ENCODE measurements around the gene FAM227B. TPM values are rescaled to one million over a fixed set of nuclear protein-coding genes. Genes with fewer than 3 reads are reported as not detected.

FAM227B gene
- total RNA-seq, 6 experiments from 2014 or later, result 4.3 to 7.5 (median 5.7) TPM

DNA sequence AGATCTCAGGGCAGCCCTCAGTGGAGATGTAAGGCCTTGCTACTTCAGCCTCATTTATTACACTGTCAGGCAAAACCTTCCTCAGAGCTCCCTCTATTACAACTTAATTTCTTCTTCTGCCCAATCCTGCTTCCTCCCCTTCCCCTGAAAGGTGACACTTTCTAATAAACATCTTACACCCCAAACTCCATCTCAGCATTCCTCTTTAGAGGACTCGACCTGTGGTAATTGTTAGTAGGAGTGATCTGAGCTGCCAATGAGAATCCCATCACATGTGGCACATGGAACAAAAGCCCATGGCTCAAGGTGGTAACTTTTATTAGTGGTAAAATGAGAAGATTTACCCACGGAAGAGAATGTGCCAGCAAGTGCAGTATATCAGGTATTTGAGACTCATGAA is 30.1 kb upstream of the FAM227B start:
- no peak overlapping the region for H3K4me3 Mint-ChIP-seq
- H3K36me3 Mint-ChIP-seq (ENCODE audit: low read depth), result peaks cover 66% of the 10 kb centered on the region
- peaks cover 30% of the 10 kb centered on the region for H3K4me1 Mint-ChIP-seq (ENCODE audit: low read depth)
- no peak for DNase-seq
- H3K27ac Mint-ChIP-seq, result no peak overlapping the region
- no peak for TF ChIP-seq CTCF (IDR thresholded peaks at IDR 0.05)
- H3K27me3 Mint-ChIP-seq (ENCODE audit: insufficient read depth), result peaks cover 1% of the 10 kb centered on the region; the same call in 1 of the 2 replicates
- H3K9me3 Mint-ChIP-seq, result peaks cover 28% of the 10 kb centered on the region

DNA sequence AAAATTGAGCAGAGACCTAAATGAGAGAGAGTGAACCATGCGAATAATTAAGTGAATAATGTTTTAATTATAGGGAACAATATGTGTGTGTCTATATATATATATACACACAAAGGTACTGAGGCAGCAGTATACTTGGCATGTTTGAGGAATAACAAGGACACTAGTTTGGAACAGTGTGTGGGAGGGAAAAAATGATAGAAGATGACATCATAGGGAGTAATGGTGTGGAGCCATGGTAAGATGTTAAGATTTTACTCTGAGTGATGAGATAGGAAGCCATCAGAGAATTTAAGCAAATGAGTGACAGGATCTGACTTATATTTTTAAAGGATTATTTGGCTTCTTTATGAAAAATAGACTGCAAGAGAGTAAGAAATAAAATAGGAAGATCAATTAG is 29.4 kb upstream of the FAM227B start:
- TF ChIP-seq CTCF (IDR thresholded peaks at IDR 0.05), result no peak
- peaks cover 67% of the 10 kb centered on the region for H3K36me3 Mint-ChIP-seq (ENCODE audit: low read depth)
- peaks cover 1% of the 10 kb centered on the region; the same call in 1 of the 2 replicates for H3K27me3 Mint-ChIP-seq (ENCODE audit: insufficient read depth)
- H3K9me3 Mint-ChIP-seq, result peaks cover 28% of the 10 kb centered on the region
- H3K27ac Mint-ChIP-seq, result no peak overlapping the region
- H3K4me3 Mint-ChIP-seq, result no peak overlapping the region
- no peak for DNase-seq
- H3K4me1 Mint-ChIP-seq (ENCODE audit: low read depth), result peaks cover 37% of the 10 kb centered on the region

DNA sequence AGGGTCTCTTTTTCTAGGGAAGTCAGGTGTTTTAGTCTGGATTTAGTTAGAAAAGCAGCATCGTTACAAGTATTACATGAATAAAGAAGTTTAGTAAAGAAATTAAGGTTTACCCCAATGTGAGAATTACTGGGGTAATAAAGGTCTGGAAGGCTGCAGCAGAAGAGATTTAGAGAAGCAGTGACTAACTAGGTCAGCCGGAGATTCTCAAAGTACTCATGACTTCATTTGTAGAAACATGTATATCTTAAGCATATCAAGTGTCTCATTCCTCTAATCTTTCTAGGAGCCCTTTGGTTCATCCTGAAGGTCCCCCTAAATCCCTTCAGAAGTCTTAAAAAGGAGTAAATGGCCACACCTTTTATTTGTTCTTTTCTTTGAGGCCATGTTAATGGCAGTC is 26.3 kb upstream of the FAM227B start:
- Mint-ChIP-seq H3K4me1 (ENCODE audit: low read depth) (peaks cover 63% of the 10 kb centered on the region), H3K9me3 (peaks cover 9% of the 10 kb centered on the region; the same call in 1 of the 2 replicates), H3K27ac (no peak overlapping the region), H3K4me3 (no peak overlapping the region), H3K27me3 (ENCODE audit: insufficient read depth) (peaks cover 1% of the 10 kb centered on the region; the same call in 1 of the 2 replicates), H3K36me3 (ENCODE audit: low read depth) (peaks cover 62% of the 10 kb centered on the region)
- DNase-seq, result no peak
- no peak for TF ChIP-seq CTCF (IDR thresholded peaks at IDR 0.05)

GRCh38 chr15:49645941-49646340 is 25.3 kb upstream of the FAM227B start:
- Mint-ChIP-seq H3K27me3 (ENCODE audit: insufficient read depth) (peaks cover 1% of the 10 kb centered on the region; the same call in 1 of the 2 replicates), H3K9me3 (peaks cover 4% of the 10 kb centered on the region; the same call in 1 of the 2 replicates), H3K27ac (peak overlapping the region; percentile 72), H3K4me1 (ENCODE audit: low read depth) (peaks cover 68% of the 10 kb centered on the region), H3K4me3 (peak overlapping the region; percentile 29), H3K36me3 (ENCODE audit: low read depth) (peaks cover 61% of the 10 kb centered on the region)
- DNase-seq, result peak; percentile 78
- no peak for TF ChIP-seq CTCF (IDR thresholded peaks at IDR 0.05)

GRCh38 chr15:49645277-49645676 is 24.7 kb upstream of the FAM227B start:
- peaks cover 1% of the 10 kb centered on the region; the same call in 1 of the 2 replicates for H3K27me3 Mint-ChIP-seq (ENCODE audit: insufficient read depth)
- peaks cover 68% of the 10 kb centered on the region for H3K4me1 Mint-ChIP-seq (ENCODE audit: low read depth)
- H3K4me3 Mint-ChIP-seq, result no peak overlapping the region
- H3K27ac Mint-ChIP-seq, result peak overlapping the region; percentile 72
- H3K36me3 Mint-ChIP-seq (ENCODE audit: low read depth), result peaks cover 61% of the 10 kb centered on the region
- TF ChIP-seq CTCF (IDR thresholded peaks at IDR 0.05), result no peak
- DNase-seq, result no peak
- H3K9me3 Mint-ChIP-seq, result no peaks in the 10 kb centered on the region

Data from HFFc6 (cell line).